HepG2 (cell line): ENCODE results near the gene RSPRY1. TPM values are rescaled to one million over a fixed set of nuclear protein-coding genes. Genes with fewer than 3 reads are reported as not detected.

Source experiments
- BCLAF1 ChIP-seq: fragments of 450-650 bp; IDR thresholded peaks from 2 replicates; pipeline ENCODE4 v1.6.1; 2017; ENCODE audit warnings: mild to moderate bottlenecking
- ELF3 ChIP-seq: IDR thresholded peaks from 2 replicates; pipeline ENCODE4 v1.6.1; 2016; ENCODE audit warnings: missing genetic modification reagents, missing compliant biosample characterization
- HNRNPK ChIP-seq: fragments of 200-400 bp; formaldehyde crosslinking; IDR thresholded peaks from 2 replicates; pipeline ENCODE4 v1.6.1; 2018; ENCODE audit warnings: low read length, low read depth, moderate library complexity, mild to moderate bottlenecking; ENCODE audit not compliant: poor library complexity, severe bottlenecking
- JDP2 ChIP-seq: sonication (generic); formaldehyde crosslinking; IDR thresholded peaks from 2 replicates; pipeline ENCODE4 v1.8.1; 2022; ENCODE audit warnings: missing genetic modification reagents, borderline replicate concordance
- MLLT10 ChIP-seq: sonication (generic); formaldehyde crosslinking; IDR thresholded peaks from 2 replicates; pipeline ENCODE4 v1.4.0; 2020; ENCODE audit warnings: missing genetic modification reagents
- SCMH1 ChIP-seq: sonication (generic); formaldehyde crosslinking; IDR thresholded peaks from 2 replicates; pipeline ENCODE4 v1.9.0; 2021; ENCODE audit warnings: missing genetic modification reagents, mild to moderate bottlenecking, borderline replicate concordance
- ZC3H13 ChIP-seq: sonication (generic); formaldehyde crosslinking; IDR thresholded peaks from 2 replicates; pipeline ENCODE4 v1.8.1; 2023; ENCODE audit warnings: mild to moderate bottlenecking, missing genetic modification reagents, moderate library complexity
- ZFP62 ChIP-seq: sonication (generic); formaldehyde crosslinking; IDR thresholded peaks from 2 replicates; pipeline ENCODE4 v1.4.0; 2020; ENCODE audit warnings: missing genetic modification reagents
- ZMYM2 ChIP-seq: sonication (generic); formaldehyde crosslinking; IDR thresholded peaks from 2 replicates; pipeline ENCODE4 v1.8.0; 2022; ENCODE audit warnings: mild to moderate bottlenecking, missing genetic modification reagents
- ZNF75D ChIP-seq: sonication (generic); formaldehyde crosslinking; IDR thresholded peaks from 2 replicates; pipeline ENCODE4 v1.8.1; 2023; ENCODE audit warnings: missing genetic modification reagents, mild to moderate bottlenecking, borderline replicate concordance
- polyA plus RNA-seq, 8 experiments: library from polyadenylated mRNA; depleted of rRNA in 3 of 8; stranded (reverse) in 7 of 8; unstranded in 1 of 8; fragments of >200 nt; fragmentation: Illumina TruSeq in 4 of 8; extraction: Trizol in 4 of 8; gene quantifications; 2 replicates each; pipeline versions ENCODE4 v1.2.1 to v1.2.3, GENCODE V29; 2011 to 2016; ENCODE audit warnings: low read depth in 4 of 8, missing spikeins in 1 of 8, mixed read lengths in 1 of 8; ENCODE audit not compliant: insufficient read depth in 1 of 8
- total RNA-seq, 5 experiments: library from RNA; depleted of rRNA; stranded (reverse); fragments of >200 nt; fragmentation: Illumina TruSeq; extraction: Trizol; gene quantifications; 2 replicates each; pipeline ENCODE4 v1.2.3, GENCODE V29; 2016; ENCODE audit warnings: low read depth in 1 of 5
- TF ChIP-seq, protein P1 (sequence below): sonication (generic); formaldehyde crosslinking; conservative IDR thresholded peaks from 2 replicates; pipeline ENCODE4 v1.8.0; 2022; ENCODE audit warnings: missing genetic modification reagents
- TF ChIP-seq, protein P2 (sequence below): sonication (generic); formaldehyde crosslinking; conservative IDR thresholded peaks from 2 replicates; pipeline ENCODE4 v1.4.0; 2020; ENCODE audit warnings: mild to moderate bottlenecking, missing genetic modification reagents, moderate library complexity
- TF ChIP-seq, protein P3 (sequence below): IDR thresholded peaks from 2 replicates; pipeline ENCODE4 v1.6.1; 2016; ENCODE audit warnings: missing compliant biosample characterization, missing genetic modification reagents, borderline replicate concordance
- TF ChIP-seq, protein P4 (sequence below): sonication (generic); formaldehyde crosslinking; IDR thresholded peaks from 2 replicates; pipeline ENCODE4; 2020; ENCODE audit warnings: missing genetic modification reagents, mild to moderate bottlenecking, borderline replicate concordance

Gene RSPRY1
- total and polyA plus RNA-seq, 2 of the 13 experiments (the other 11 are each of a cell fraction or from before 2014, with no cell fraction given) = 53.4 to 61.0 TPM

DNA sequence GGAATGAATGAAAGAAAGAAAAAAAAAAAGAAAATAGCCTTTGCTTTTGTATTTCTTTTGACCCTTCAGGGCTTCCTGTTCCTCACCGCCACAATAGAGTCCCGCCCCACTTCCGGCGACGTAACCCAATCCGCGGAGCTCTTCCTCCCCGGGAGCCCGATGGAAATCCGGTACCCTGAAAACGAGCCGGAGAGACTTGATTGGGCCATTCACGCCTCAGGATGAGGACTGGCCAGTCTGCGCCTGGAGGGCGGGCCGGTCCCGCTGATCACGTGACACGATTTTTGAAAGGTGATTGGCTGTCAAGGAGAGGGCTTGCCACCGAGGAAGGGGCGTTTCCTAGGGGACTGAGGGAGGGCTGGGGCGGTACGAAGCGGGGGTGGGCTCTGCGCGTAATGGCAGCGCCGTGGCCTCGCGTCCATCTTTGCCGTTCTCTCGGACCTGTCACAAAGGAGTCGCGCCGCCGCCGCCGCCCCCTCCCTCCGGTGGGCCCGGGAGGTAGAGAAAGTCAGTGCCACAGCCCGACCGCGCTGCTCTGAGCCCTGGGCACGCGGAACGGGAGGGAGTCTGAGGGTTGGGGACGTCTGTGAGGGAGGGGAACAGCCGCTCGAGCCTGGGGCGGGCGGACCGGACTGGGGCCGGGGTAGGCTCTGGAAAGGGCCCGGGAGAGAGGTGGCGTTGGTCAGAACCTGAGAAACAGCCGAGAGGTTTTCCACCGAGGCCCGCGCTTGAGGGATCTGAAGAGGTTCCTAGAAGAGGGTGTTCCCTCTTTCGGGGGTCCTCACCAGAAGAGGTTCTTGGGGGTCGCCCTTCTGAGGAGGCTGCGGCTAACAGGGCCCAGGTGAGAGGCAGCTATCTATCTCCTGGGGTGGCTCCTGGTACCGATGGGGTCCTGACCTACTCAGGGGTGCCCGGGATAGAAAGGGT, at the start of gene RSPRY1, which contains the start of gene PSME3IP1 (continued):
- TF ChIP-seq JDP2 (CRISPR knock-in tag) (no peak; the same call in 1 of the 2 replicates), ZC3H13 (CRISPR knock-in tag) (peak; percentile 93), SCMH1 (CRISPR knock-in tag) (no peak), HNRNPK (peak; percentile 81), ZNF75D (no peak), BCLAF1 (no peak), ZMYM2 (no peak), MLLT10 (CRISPR knock-in tag) (no peak), ELF3 (peak; percentile 38; the same call in 1 of the 2 replicates), ZFP62 (CRISPR knock-in tag) (no peak)
- TF ChIP-seq, protein P1, sequence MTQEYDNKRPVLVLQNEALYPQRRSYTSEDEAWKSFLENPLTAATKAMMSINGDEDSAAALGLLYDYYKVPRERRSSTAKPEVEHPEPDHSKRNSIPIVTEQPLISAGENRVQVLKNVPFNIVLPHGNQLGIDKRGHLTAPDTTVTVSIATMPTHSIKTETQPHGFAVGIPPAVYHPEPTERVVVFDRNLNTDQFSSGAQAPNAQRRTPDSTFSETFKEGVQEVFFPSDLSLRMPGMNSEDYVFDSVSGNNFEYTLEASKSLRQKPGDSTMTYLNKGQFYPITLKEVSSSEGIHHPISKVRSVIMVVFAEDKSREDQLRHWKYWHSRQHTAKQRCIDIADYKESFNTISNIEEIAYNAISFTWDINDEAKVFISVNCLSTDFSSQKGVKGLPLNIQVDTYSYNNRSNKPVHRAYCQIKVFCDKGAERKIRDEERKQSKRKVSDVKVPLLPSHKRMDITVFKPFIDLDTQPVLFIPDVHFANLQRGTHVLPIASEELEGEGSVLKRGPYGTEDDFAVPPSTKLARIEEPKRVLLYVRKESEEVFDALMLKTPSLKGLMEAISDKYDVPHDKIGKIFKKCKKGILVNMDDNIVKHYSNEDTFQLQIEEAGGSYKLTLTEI = no peak
- TF ChIP-seq, protein P2, sequence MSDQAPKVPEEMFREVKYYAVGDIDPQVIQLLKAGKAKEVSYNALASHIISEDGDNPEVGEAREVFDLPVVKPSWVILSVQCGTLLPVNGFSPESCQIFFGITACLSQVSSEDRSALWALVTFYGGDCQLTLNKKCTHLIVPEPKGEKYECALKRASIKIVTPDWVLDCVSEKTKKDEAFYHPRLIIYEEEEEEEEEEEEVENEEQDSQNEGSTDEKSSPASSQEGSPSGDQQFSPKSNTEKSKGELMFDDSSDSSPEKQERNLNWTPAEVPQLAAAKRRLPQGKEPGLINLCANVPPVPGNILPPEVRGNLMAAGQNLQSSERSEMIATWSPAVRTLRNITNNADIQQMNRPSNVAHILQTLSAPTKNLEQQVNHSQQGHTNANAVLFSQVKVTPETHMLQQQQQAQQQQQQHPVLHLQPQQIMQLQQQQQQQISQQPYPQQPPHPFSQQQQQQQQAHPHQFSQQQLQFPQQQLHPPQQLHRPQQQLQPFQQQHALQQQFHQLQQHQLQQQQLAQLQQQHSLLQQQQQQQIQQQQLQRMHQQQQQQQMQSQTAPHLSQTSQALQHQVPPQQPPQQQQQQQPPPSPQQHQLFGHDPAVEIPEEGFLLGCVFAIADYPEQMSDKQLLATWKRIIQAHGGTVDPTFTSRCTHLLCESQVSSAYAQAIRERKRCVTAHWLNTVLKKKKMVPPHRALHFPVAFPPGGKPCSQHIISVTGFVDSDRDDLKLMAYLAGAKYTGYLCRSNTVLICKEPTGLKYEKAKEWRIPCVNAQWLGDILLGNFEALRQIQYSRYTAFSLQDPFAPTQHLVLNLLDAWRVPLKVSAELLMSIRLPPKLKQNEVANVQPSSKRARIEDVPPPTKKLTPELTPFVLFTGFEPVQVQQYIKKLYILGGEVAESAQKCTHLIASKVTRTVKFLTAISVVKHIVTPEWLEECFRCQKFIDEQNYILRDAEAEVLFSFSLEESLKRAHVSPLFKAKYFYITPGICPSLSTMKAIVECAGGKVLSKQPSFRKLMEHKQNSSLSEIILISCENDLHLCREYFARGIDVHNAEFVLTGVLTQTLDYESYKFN (CRISPR knock-in tag) = no peak
- TF ChIP-seq, protein P3, sequence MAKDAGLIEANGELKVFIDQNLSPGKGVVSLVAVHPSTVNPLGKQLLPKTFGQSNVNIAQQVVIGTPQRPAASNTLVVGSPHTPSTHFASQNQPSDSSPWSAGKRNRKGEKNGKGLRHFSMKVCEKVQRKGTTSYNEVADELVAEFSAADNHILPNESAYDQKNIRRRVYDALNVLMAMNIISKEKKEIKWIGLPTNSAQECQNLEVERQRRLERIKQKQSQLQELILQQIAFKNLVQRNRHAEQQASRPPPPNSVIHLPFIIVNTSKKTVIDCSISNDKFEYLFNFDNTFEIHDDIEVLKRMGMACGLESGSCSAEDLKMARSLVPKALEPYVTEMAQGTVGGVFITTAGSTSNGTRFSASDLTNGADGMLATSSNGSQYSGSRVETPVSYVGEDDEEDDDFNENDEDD (CRISPR knock-in tag) = peak; percentile 5; the same call in 1 of the 2 replicates
- TF ChIP-seq, protein P4, sequence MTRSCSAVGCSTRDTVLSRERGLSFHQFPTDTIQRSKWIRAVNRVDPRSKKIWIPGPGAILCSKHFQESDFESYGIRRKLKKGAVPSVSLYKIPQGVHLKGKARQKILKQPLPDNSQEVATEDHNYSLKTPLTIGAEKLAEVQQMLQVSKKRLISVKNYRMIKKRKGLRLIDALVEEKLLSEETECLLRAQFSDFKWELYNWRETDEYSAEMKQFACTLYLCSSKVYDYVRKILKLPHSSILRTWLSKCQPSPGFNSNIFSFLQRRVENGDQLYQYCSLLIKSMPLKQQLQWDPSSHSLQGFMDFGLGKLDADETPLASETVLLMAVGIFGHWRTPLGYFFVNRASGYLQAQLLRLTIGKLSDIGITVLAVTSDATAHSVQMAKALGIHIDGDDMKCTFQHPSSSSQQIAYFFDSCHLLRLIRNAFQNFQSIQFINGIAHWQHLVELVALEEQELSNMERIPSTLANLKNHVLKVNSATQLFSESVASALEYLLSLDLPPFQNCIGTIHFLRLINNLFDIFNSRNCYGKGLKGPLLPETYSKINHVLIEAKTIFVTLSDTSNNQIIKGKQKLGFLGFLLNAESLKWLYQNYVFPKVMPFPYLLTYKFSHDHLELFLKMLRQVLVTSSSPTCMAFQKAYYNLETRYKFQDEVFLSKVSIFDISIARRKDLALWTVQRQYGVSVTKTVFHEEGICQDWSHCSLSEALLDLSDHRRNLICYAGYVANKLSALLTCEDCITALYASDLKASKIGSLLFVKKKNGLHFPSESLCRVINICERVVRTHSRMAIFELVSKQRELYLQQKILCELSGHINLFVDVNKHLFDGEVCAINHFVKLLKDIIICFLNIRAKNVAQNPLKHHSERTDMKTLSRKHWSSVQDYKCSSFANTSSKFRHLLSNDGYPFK (CRISPR knock-in tag) = peak; percentile 78
